Retina (tissue), 1 donor: ENCODE data around the gene CLCA1.

Experiments used
- DNase-seq: peaks from one replicate; pipeline ENCODE4 v3.0.0-alpha.2; 2016

CLCA1 gene

GRCh38 chr1:86504895-86505563, 36.3 kb downstream of the CLCA1 start:
- DNase-seq = no peak

- no peak for DNase-seq
Measured at GRCh38 chr1:86505564-86505902, 36.8 kb downstream of the CLCA1 start.

GRCh38 chr1:86507935-86508582, 39.3 kb downstream of the CLCA1 start:
- DNase-seq = peak; percentile 51

- DNase-seq = no peak
Measured at GRCh38 chr1:86508583-86508969, 39.8 kb downstream of the CLCA1 start.

GRCh38 chr1:86515597-86515996, 46.9 kb downstream of the CLCA1 start:
- DNase-seq = no peak

GRCh38 chr1:86516335-86516734, 47.6 kb downstream of the CLCA1 start:
- DNase-seq = no peak

- no peak for DNase-seq
Measured at GRCh38 chr1:86517336-86517735, 48.6 kb downstream of the CLCA1 start.

- DNase-seq = no peak
Measured at GRCh38 chr1:86520789-86521521, 52.2 kb downstream of the CLCA1 start.

- DNase-seq = no peak
Measured at GRCh38 chr1:86521522-86521891, 52.8 kb downstream of the CLCA1 start.

GRCh38 chr1:86522240-86522639, 53.5 kb downstream of the CLCA1 start:
- no peak for DNase-seq

- no peak for DNase-seq
Measured at GRCh38 chr1:86523670-86524354, 55.1 kb downstream of the CLCA1 start.

- DNase-seq = no peak
Measured at GRCh38 chr1:86527306-86527705, 58.6 kb downstream of the CLCA1 start.

- DNase-seq = no peak
Measured at GRCh38 chr1:86530211-86530845, 61.6 kb downstream of the CLCA1 start.

- DNase-seq = no peak
Measured at GRCh38 chr1:86537928-86538695, 69.4 kb downstream of the CLCA1 start.

- DNase-seq = no peak
Measured at GRCh38 chr1:86538775-86539174, 70.0 kb downstream of the CLCA1 start.

- DNase-seq = no peak
Measured at GRCh38 chr1:86541859-86542258, 73.1 kb downstream of the CLCA1 start.

GRCh38 chr1:86542631-86543030, 73.9 kb downstream of the CLCA1 start:
- DNase-seq = no peak

- no peak for DNase-seq
Measured at GRCh38 chr1:86546787-86547221, 78.1 kb downstream of the CLCA1 start, which contains the start of gene CLCA4. Gene CLCA4 (plus strand): TSS chr1:86547078. CDS start chr1:86547120, 42 bp downstream.

GRCh38 chr1:86548839-86549238, 80.1 kb downstream of the CLCA1 start:
- DNase-seq = no peak
